Measurements from ENCODE around the gene SCN10A.

The SCN10A gene

GRCh38 chr3:38763569-38763968, 52.4 kb downstream of the SCN10A start:
- no peak for DNase-seq

GRCh38 chr3:38758557-38758956, 57.5 kb downstream of the SCN10A start:
- DNase-seq: no peak

- DNase-seq: no peak
Measured at GRCh38 chr3:38757721-38758120, 58.3 kb downstream of the SCN10A start.

GRCh38 chr3:38756892-38757291, 59.1 kb downstream of the SCN10A start:
- DNase-seq: no peak

GRCh38 chr3:38755130-38755529, 60.9 kb downstream of the SCN10A start:
- no peak for DNase-seq

GRCh38 chr3:38746641-38747040, 69.4 kb downstream of the SCN10A start:
- DNase-seq: no peak

GRCh38 chr3:38743043-38743442, 73.0 kb downstream of the SCN10A start:
- DNase-seq: no peak

- no peak for DNase-seq
Measured at GRCh38 chr3:38742550-38742949, 73.5 kb downstream of the SCN10A start.

GRCh38 chr3:38740537-38740936, 75.5 kb downstream of the SCN10A start:
- DNase-seq: peak; percentile 25 to 59

- no peak for DNase-seq
Measured at GRCh38 chr3:38739931-38740330, 76.1 kb downstream of the SCN10A start.

- peak; percentile 9 to 21 for DNase-seq
Measured at GRCh38 chr3:38739396-38739689, 76.7 kb downstream of the SCN10A start.

- DNase-seq: peak; percentile 18 to 57
Measured at GRCh38 chr3:38738630-38739395, 77.2 kb downstream of the SCN10A start.

- no peak for DNase-seq
Measured at GRCh38 chr3:38731522-38731921, 84.5 kb downstream of the SCN10A start.

- no peak for DNase-seq
Measured at GRCh38 chr3:38730281-38730680, 85.7 kb downstream of the SCN10A start.

- DNase-seq: no peak
Measured at GRCh38 chr3:38728008-38728407, 88.0 kb downstream of the SCN10A start.

- no peak for DNase-seq
Measured at GRCh38 chr3:38726751-38727150, 89.3 kb downstream of the SCN10A start.

- DNase-seq: no peak
Measured at GRCh38 chr3:38725726-38726419, 90.1 kb downstream of the SCN10A start.

GRCh38 chr3:38724392-38724736, 91.7 kb downstream of the SCN10A start:
- DNase-seq: no peak

- no peak for DNase-seq
Measured at GRCh38 chr3:38723569-38724391, 92.2 kb downstream of the SCN10A start.

- no peak for DNase-seq
Measured at GRCh38 chr3:38722781-38723568, 93.0 kb downstream of the SCN10A start.

GRCh38 chr3:38721207-38721772, 94.7 kb downstream of the SCN10A start:
- no peak for DNase-seq

GRCh38 chr3:38720465-38720864, 95.6 kb downstream of the SCN10A start:
- no peak for DNase-seq

Data from inflammatory macrophage treated with lipopolysaccharide for 1 hour (primary cell).